DMS53 treated with DMSO at 0.1 percent for 48 hours (cell line): ENCODE results near the gene ZNF555.
"Not testable (repeated sequence)": the region's sequence is repeated elsewhere in the genome, so short reads cannot be mapped to it uniquely, and the experiment has no call there.

Experiments used
- DNase-seq: peaks from one replicate; lab custom pipeline; 2025; ENCODE audit not compliant: unreplicated experiment; lab: John Stamatoyannopoulos, UW

The ZNF555 gene

GRCh38 chr19:2840794-2841791 lies at the start of gene ZNF555:
ZNF555 (plus strand) TSS chr19:2841475; CDS start chr19:2841573, 98 bp downstream.
- DNase-seq: peak; percentile 90

DNA sequence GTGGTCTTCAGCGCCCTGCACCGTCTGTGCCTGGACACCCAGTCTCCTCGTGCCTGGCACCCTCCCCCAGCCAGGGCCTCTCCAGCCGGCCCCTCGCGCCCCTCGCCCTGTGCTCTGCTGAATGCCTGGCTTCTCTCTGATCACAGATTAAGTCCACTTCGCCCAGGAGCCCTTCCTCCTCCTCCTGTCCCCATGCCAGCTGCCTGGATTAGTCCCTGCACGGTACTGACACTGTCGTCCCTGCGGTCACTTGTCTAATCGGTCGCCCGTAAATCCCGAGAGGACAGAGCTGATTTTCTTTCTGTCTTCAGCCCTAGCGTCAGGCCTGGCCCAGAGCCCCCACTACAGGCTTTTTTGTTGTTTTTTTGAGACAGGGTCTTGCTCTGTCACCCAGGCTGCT lies 49.4 kb upstream of the ZNF555 start:
- no peak for DNase-seq

DNA sequence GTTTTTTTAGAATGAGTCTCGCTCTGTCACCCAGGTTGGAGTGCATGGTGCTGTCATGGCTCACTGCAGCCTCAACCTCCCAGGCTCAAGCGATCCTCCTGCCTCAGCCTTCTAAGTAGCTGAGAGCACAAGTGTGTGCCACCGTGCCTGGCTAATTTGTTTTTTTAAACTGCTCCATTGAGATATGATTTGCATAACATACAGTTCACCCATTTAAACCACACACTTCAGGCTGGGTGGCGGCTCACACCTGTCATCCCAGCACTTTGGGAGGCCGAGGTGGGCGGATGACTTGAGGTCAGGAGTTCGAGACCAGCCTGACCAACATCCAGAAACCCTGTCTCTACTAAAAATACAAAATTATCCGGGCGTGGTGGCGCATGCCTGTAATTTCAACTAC lies 48.6 kb upstream of the ZNF555 start:
- not testable (repeated sequence) for DNase-seq

- no peak for DNase-seq
These were observed 48.1 kb upstream of the ZNF555 start for GRCh38 chr19:2793126-2793525.

- DNase-seq: no peak
These were observed 47.7 kb upstream of the ZNF555 start for GRCh38 chr19:2793577-2793976.

DNA sequence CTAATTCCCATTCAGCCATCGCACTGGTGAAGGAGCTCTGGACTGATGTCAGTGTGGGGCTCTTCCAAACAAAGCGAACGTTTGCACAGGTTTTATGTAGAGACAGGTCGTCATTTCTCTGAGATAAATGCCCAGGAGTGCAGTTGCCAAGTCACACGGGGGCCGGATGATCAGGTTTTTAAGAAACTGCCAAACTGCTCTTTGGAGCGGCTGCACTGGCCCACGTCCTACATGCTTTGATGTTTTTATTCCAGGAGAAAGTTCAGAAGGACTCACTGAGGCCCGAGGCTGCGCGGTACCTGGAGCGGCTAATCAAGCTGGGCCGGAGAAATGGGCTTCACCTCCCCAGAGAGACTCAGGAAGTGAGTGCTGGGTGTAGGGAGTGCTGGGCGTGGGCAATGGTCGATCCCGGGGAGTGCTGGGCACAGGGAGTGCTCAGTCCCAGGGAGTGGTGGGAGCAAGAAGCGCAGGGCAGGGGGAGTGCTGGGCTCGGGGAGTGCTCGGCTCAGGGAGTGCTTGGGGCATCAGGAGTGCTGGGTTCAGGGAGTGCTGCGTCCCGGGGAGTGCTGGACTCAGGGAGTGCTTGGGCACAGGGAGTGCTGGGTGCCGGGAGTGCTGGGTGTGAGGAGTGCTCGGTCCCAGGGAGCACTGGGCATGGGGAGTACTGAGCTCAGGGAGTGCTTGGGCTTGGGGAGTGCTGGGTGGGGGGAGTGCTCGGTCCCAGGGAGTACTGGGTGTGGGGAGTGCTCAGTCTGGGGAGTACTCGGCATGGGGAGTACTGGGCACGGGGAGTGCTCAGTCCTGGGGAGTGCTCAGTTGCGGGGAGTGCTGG lies 45.2 kb upstream of the ZNF555 start:
- DNase-seq: no peak

DNA sequence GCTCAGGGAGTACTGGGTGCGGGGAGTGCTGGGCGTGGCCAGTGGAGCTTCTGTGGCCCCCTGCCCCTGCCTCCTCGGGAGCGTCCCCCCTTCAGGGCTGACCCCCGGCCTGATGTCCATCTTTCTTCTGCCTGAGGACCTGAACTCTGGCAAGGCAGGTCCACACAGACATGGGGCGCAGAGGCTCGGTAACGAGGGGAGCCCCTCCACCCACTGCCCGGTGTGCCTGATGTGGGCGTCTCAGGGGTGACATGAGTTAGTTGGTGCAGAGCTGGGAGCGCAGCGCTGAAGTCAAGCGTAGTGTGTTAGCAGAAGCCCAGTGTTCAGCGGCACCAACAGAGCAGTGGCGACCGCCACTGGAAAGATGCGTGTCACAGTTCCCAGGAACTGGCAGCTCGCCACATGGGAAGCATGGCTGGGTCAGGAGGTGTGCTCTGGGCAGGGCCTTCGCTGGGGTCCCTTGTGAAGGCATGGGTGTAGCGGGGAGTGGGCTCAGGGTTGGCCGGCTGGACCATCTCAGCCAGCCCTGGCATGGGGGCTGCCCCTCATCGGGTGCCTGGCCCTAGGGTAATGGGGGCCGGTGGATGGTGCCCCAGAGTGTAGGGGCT lies 44.5 kb upstream of the ZNF555 start:
- no peak for DNase-seq

- no peak for DNase-seq
These were observed 44.0 kb upstream of the ZNF555 start for GRCh38 chr19:2797280-2797679.

DNA sequence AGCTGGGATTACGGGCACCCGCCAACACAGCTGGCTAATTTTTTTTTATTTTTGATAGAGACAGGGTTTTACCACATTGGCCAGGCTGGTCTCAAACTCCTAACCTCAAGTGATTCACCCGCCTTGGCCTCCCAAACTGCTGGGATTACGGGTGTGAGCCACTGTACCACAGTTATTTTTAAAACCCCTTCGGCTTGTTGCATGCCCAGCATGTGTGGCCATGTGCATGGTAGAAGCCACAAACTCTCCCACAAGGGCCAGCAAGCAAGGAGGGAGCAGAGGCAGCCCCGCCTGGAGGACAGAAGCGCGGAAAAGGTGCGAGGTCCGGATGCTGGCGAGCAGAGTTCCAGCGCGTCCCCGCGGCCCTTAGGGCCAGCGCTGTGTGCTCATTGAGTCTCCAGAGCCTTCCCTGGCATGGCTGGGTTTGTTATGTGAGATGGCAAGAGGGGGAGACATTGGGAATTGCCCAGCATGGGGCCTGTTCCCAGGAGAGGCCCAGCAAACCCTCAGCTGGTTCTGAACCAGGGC lies 43.1 kb upstream of the ZNF555 start:
- no peak for DNase-seq

GRCh38 chr19:2798733-2799132 lies 42.5 kb upstream of the ZNF555 start:
- DNase-seq: no peak

GRCh38 chr19:2799273-2800020 lies 41.8 kb upstream of the ZNF555 start:
- DNase-seq: no peak

- DNase-seq: no peak
These were observed 40.8 kb upstream of the ZNF555 start for GRCh38 chr19:2800506-2800905.

DNA sequence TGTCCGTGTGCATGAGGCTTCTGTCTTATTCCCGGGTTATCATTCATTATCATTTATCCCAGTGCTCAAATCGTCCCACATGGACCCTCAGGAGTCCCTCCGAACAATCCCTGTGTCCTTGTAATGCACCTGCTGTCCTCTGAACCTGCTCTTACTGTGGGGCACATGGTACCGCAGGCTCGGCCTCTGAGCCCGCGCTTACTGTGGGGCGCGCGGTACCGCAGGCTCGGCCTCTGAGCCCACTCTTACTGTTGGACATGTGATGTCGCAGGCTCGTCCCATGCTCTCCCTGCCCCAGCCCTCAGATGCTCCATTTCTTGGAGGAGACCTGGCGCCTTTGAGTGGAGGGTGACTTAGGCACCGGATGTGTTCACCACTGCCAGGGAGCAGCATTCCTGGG lies 38.4 kb upstream of the ZNF555 start:
- no peak for DNase-seq

DNA sequence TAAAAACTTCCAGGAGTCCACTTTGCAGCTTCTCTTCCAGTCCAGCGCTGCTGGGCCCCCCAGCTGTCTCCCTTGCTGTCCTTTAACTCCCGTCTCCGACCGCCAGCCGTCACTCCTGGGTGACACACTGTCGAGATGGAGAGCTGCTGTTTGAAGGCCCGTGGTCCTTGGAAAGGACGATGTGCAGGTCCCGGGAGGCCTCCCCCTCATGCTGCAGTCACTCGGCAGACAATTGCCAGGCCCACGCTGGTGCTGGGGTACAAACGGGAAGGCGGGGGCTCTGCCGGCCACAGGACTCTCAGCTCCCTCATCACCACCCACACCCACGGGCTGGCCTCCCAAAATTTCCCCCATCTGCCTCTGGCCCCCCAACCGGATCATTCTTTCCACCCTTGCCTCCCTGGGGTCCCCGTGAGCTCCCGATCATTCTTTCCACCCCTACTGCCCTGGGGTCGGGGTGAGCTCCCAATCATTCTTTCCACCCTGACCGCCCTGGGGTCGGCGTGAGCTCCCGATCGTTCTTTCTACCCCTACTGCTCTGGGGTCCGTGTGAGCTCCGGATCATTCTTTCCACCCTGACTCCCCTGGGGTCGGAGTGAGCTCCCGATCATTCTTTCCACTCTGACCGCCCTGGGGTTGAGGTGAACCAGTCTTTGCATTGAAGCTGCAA lies 37.7 kb upstream of the ZNF555 start:
- no peak for DNase-seq

DNA sequence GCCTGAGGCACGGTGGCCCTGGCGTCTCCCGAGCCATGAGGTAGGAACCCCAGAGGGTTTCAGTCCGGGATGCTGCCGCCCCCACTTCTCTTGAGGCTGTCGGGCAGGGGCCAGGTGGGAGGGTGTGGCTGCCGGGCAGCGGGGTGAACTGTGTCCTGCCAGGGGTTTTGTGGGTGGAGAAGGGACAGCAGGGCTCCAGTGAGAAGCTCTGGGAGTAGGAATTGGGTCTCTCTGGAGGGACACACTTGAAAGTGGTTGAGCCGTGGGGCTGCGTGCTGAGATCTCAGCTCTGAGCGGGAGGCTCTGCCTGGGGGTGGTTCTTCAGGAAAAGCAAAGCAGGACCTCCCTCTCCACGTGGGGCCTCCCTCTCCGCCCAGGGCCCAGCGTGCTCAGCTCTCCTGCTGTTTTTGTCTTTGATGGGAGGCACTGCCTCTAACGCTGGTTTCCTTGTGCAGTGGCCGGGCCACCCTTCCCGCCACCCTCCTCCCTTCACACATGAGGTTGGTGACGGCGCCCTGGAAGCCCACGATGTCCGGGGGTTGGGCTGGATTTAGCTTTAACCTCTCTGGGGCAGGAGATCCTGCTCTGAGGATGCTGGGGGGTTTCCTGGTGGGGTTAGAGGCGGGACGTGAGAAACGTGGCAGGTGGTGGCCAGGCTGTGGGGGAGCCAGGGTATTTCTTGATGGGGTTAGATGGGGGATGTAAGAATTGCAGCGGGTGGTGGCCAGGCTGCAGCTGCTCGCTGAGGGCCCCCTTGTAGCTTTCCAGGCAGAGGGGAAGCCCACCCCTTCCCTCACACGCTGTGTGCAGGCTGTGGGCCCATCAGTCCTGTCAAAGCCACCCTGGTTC lies 36.9 kb upstream of the ZNF555 start:
- DNase-seq: no peak

- no peak for DNase-seq
These were observed 35.9 kb upstream of the ZNF555 start for GRCh38 chr19:2805261-2805900.

GRCh38 chr19:2805991-2806649 lies 35.2 kb upstream of the ZNF555 start:
- DNase-seq: no peak
